ENCODE results near the gene CCDC195. TPM values are rescaled to one million over a fixed set of nuclear protein-coding genes. Genes with fewer than 3 reads are reported as not detected.

The CCDC195 gene
- total RNA-seq, 1 donor from 2014 or later: not detected

Other genes with a start within 250 kb of the CCDC195 start
- 34.4 and 37.3 TPM in 2 replicates for gene CUL3, start 131.0 kb downstream of the CCDC195 start, total RNA-seq